Endothelial cell (in vitro differentiated cells): ENCODE results near the gene OR4F15. TPM values are rescaled to one million over a fixed set of nuclear protein-coding genes. Genes with fewer than 3 reads are reported as not detected.

Source experiments
- DNase-seq: peaks from one replicate; pipeline ENCODE4 v3.0.0; 2021; ENCODE audit warnings: low spot score
- H3K27ac Mint-ChIP-seq: one replicate; pipeline ENCODE4 v1.8.0; 2021; ENCODE audit warnings: mixed read lengths, inconsistent platforms; ENCODE audit not compliant: unreplicated experiment
- H3K27me3 Mint-ChIP-seq: one replicate; pipeline ENCODE4 v1.8.0; 2021; ENCODE audit warnings: mild to moderate bottlenecking, moderate library complexity, mixed read lengths, inconsistent platforms; ENCODE audit not compliant: unreplicated experiment
- H3K36me3 Mint-ChIP-seq: one replicate; pipeline ENCODE4 v1.8.0; 2021; ENCODE audit warnings: mild to moderate bottlenecking, low read depth, mixed read lengths, inconsistent platforms; ENCODE audit not compliant: unreplicated experiment
- H3K4me1 Mint-ChIP-seq: one replicate; pipeline ENCODE4 v1.8.0; 2021; ENCODE audit warnings: mild to moderate bottlenecking, mixed read lengths, inconsistent platforms; ENCODE audit not compliant: unreplicated experiment
- H3K4me3 Mint-ChIP-seq: one replicate; pipeline ENCODE4 v1.8.0; 2021; ENCODE audit warnings: mild to moderate bottlenecking, mixed read lengths, inconsistent platforms; ENCODE audit not compliant: unreplicated experiment
- H3K9me3 Mint-ChIP-seq: one replicate; pipeline ENCODE4 v1.8.0; 2021; ENCODE audit warnings: mixed read lengths, inconsistent platforms; ENCODE audit not compliant: unreplicated experiment
- total RNA-seq: library from RNA; stranded (reverse); fragmentation: NEBNext Ultra II Directional; extraction: Animal tissue kit (Norgen Biotek cat#: 25700); gene quantifications from one replicate; pipeline ENCODE4 v1.2.1, GENCODE V29; 2021; ENCODE audit not compliant: unreplicated experiment
- TF ChIP-seq, protein P1 (sequence below): fragments of 200-600 bp; sonication (generic); IDR thresholded peaks from one replicate; pipeline ENCODE4 v1.5.0; 2021; ENCODE audit warnings: antibody characterized with exemption; ENCODE audit not compliant: unreplicated experiment

The OR4F15 gene
- total RNA-seq, 1 donor from 2014 or later = not detected

DNA sequence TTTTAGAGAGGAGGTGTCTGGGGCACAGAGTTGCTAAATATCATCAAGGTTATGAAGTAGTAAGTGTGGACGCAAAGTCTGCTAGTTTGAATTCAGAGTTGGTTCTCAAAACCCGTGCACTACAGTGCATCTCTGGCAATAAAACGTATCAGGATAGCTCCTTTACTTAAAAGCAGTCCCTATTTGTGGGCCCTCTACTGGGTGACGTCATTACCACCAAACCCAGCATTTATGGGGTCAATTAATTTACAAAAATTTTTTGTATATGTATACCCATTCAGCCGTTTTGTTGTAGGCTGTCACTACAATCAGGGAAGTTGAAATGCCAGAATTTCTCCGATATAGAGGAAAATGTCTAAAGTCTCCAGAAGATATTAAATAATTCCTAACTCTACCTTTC lies 8.8 kb downstream of the OR4F15 start:
- Mint-ChIP-seq H3K9me3 (no peaks in the 10 kb centered on the region), H3K4me3 (no peak overlapping the region)
- DNase-seq = no peak

DNA sequence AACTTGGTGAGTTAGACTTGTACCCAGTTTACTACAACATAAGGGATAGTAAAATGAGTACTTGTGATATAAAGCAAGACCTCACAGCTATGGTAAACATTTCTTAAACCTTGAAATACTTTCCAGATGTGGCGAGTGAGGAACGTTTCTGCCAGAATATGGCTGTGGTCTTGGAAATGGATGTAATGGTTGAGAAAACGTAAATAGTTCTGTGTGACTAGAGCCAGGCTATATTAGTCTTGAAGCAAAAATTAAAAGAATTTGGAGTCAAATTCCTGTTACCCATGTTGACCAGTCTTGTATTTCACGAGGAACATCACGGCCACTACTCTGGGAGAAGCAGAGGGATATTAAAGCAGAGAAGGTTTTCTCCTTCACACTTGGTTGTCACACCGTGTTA lies 15.3 kb downstream of the OR4F15 start:
- no peaks in the 10 kb centered on the region for H3K27me3 Mint-ChIP-seq
- no peaks in the 10 kb centered on the region for H3K9me3 Mint-ChIP-seq
- no peaks in the 10 kb centered on the region for H3K36me3 Mint-ChIP-seq
- no peak overlapping the region for H3K4me3 Mint-ChIP-seq
- TF ChIP-seq, protein P1, sequence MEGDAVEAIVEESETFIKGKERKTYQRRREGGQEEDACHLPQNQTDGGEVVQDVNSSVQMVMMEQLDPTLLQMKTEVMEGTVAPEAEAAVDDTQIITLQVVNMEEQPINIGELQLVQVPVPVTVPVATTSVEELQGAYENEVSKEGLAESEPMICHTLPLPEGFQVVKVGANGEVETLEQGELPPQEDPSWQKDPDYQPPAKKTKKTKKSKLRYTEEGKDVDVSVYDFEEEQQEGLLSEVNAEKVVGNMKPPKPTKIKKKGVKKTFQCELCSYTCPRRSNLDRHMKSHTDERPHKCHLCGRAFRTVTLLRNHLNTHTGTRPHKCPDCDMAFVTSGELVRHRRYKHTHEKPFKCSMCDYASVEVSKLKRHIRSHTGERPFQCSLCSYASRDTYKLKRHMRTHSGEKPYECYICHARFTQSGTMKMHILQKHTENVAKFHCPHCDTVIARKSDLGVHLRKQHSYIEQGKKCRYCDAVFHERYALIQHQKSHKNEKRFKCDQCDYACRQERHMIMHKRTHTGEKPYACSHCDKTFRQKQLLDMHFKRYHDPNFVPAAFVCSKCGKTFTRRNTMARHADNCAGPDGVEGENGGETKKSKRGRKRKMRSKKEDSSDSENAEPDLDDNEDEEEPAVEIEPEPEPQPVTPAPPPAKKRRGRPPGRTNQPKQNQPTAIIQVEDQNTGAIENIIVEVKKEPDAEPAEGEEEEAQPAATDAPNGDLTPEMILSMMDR = no peak
- DNase-seq = no peak
- H3K4me1 Mint-ChIP-seq = peaks cover 3% of the 10 kb centered on the region
- H3K27ac Mint-ChIP-seq = no peak overlapping the region

More for the DNA sequence above, 8.8 kb downstream of the OR4F15 start:
- TF ChIP-seq, protein P1 = no peak
- peaks cover 3% of the 10 kb centered on the region for H3K4me1 Mint-ChIP-seq
- H3K27ac Mint-ChIP-seq = no peak overlapping the region
- no peaks in the 10 kb centered on the region for H3K27me3 Mint-ChIP-seq
- H3K36me3 Mint-ChIP-seq = no peaks in the 10 kb centered on the region

DNA sequence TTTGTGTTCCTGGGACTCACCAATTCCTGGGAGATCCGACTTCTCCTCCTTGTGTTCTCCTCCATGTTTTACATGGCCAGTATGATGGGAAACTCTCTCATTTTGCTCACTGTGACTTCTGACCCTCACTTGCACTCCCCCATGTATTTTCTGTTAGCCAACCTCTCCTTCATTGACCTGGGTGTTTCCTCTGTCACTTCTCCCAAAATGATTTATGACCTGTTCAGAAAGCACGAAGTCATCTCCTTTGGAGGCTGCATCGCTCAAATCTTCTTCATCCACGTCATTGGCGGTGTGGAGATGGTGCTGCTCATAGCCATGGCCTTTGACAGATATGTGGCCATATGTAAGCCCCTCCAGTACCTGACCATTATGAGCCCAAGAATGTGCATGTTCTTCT lies 16.8 kb downstream of the OR4F15 start:
- no peak overlapping the region for H3K27ac Mint-ChIP-seq
- DNase-seq = no peak
- H3K4me3 Mint-ChIP-seq = no peak overlapping the region
- no peaks in the 10 kb centered on the region for H3K9me3 Mint-ChIP-seq
- peaks cover 3% of the 10 kb centered on the region for H3K4me1 Mint-ChIP-seq
- TF ChIP-seq, protein P1 = no peak
- H3K36me3 Mint-ChIP-seq = no peaks in the 10 kb centered on the region
- no peaks in the 10 kb centered on the region for H3K27me3 Mint-ChIP-seq

DNA sequence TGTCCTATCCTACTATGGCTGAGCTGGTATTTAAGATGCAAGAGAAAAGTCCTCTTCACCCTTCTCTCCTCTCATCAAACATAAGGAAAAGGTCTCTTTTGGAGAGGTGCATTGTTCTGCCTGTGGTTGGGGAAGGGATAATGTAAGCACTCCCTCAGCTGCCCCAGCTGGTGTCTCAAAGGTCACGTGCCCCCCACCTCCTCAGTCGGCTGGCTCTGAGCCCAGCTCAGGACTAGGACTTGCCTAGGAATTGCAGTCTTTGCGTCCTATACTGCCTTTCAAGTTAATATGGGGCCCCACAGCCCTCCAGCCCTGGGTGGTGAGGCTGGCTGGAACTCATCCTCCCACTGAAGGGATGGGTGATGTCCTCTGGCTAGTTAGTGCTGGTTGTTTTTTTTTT lies 29.7 kb downstream of the OR4F15 start:
- H3K27me3 Mint-ChIP-seq = no peaks in the 10 kb centered on the region

DNA sequence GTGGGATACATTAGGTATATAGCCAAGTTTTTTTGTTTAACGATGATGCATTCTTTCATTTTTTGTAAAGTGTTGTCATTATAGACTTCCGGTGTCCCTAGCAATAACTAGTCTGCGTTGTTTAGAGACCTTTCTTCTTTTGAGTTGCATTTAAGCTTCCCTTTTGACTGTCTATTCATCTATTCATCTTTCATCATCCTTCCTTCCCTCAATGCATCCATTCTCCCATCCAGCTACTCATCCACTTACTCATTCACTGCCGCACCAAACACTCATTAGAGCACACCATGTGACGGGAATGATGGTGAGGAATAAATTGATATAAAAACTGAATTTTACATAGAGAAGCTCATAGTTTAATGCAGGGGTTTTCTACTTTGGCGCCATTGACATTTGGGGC lies 32.9 kb downstream of the OR4F15 start:
- Mint-ChIP-seq H3K4me3 (no peak overlapping the region), H3K9me3 (no peaks in the 10 kb centered on the region), H3K27ac (no peak overlapping the region), H3K4me1 (no peaks in the 10 kb centered on the region), H3K27me3 (no peaks in the 10 kb centered on the region), H3K36me3 (no peaks in the 10 kb centered on the region)
- DNase-seq = no peak
- TF ChIP-seq, protein P1 = no peak

More for the DNA sequence above, 29.7 kb downstream of the OR4F15 start:
- Mint-ChIP-seq H3K36me3 (no peaks in the 10 kb centered on the region), H3K27ac (no peak overlapping the region), H3K4me3 (no peak overlapping the region), H3K9me3 (no peaks in the 10 kb centered on the region), H3K4me1 (no peaks in the 10 kb centered on the region)
- DNase-seq = no peak
- TF ChIP-seq, protein P1 = no peak
